Activated T-cell treated with anti-CD3 and anti-CD28 coated beads, Interleukin-2, amount 50 U/mL, for 24 hours (primary cell): ENCODE results near the gene CSF2.

Experiments
- DNase-seq: peaks from one replicate; pipeline ENCODE4 v3.0.0-alpha.2; 2020
- H3K27ac Mint-ChIP-seq: 2 replicates; pipeline ENCODE4 v1.8.0; 2020; ENCODE audit warnings: mild to moderate bottlenecking, mixed read lengths
- H3K27me3 Mint-ChIP-seq: 2 replicates; pipeline ENCODE4 v1.8.0; 2020; ENCODE audit warnings: mixed read lengths
- H3K36me3 Mint-ChIP-seq: 2 replicates; pipeline ENCODE4 v1.8.0; 2020; ENCODE audit warnings: low read depth, mixed read lengths
- H3K4me1 Mint-ChIP-seq: 2 replicates; pipeline ENCODE4 v1.8.0; 2020; ENCODE audit warnings: low read depth, mixed read lengths
- H3K4me3 Mint-ChIP-seq: 2 replicates; pipeline ENCODE4 v1.8.0; 2020; ENCODE audit warnings: mild to moderate bottlenecking, moderate library complexity, mixed read lengths
- H3K9me3 Mint-ChIP-seq: 2 replicates; pipeline ENCODE4 v1.8.0; 2020; ENCODE audit warnings: mixed read lengths

CSF2 gene

GRCh38 chr5:132050136-132050535 is 23.5 kb upstream of the CSF2 start:
- DNase-seq = no peak
- Mint-ChIP-seq H3K4me1 (peaks cover 8% of the 10 kb centered on the region), H3K4me3 (no peak overlapping the region), H3K36me3 (no peaks in the 10 kb centered on the region), H3K27ac (no peak overlapping the region), H3K27me3 (no peaks in the 10 kb centered on the region), H3K9me3 (no peaks in the 10 kb centered on the region)

- peak overlapping the region; percentile 28 for H3K27ac Mint-ChIP-seq
These were observed 22.7 kb upstream of the CSF2 start for GRCh38 chr5:132050661-132051552.

DNA sequence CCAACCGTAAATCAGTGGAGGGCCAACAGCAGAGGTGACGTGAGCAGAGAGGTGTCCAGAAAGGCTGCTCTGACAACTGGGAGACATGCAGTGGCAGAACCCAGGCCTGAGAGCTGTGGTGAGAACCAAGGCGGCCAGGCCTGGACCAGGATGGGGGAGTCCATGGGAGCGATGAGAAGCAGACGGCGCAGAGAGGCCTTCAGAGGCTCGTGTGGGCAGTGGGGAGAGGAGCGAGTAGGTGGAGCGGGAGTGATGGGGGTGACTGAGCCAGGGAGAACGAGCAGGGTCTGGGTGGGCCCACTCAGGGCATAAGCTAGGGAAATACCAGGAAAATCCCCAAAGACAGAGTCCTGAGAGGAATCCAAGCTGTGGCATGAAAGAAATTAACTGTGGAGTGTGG is 21.1 kb upstream of the CSF2 start:
- Mint-ChIP-seq H3K36me3 (no peaks in the 10 kb centered on the region), H3K4me3 (no peak overlapping the region), H3K27me3 (no peaks in the 10 kb centered on the region), H3K4me1 (peaks cover 31% of the 10 kb centered on the region), H3K27ac (no peak overlapping the region), H3K9me3 (no peaks in the 10 kb centered on the region)
- DNase-seq = no peak

More at GRCh38 chr5:132050661-132051552, 22.7 kb upstream of the CSF2 start:
- no peak for DNase-seq
- Mint-ChIP-seq H3K4me3 (no peak overlapping the region), H3K4me1 (peaks cover 16% of the 10 kb centered on the region), H3K27me3 (no peaks in the 10 kb centered on the region), H3K36me3 (no peaks in the 10 kb centered on the region), H3K9me3 (no peaks in the 10 kb centered on the region)

DNA sequence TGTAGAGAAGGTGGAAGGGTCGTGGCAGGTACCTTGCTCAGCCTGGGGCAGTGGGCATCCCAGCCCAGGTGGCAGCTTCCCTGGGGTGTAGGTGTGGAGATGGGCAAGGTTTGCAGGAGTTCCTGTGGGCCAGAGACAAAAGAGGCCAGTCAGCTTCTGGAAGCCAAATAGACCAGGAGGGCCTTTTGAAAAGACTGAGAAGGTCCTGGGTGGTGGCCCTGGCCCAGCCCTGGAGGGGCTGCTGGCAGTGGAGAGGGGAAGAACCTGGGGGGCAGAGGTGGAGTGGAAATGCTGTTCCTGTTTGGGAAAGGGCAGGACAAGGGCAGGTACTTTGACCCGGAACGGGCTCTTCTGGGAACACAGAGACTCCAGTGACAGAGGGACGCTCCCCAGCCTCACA is 20.1 kb upstream of the CSF2 start:
- Mint-ChIP-seq H3K27me3 (no peaks in the 10 kb centered on the region), H3K36me3 (no peaks in the 10 kb centered on the region), H3K9me3 (no peaks in the 10 kb centered on the region), H3K27ac (no peak overlapping the region), H3K4me3 (no peak overlapping the region), H3K4me1 (peaks cover 36% of the 10 kb centered on the region)
- no peak for DNase-seq

GRCh38 chr5:132054031-132054696 is 19.4 kb upstream of the CSF2 start:
- no peak for DNase-seq
- H3K9me3 Mint-ChIP-seq = no peaks in the 10 kb centered on the region
- no peaks in the 10 kb centered on the region for H3K27me3 Mint-ChIP-seq
- no peak overlapping the region for H3K4me3 Mint-ChIP-seq
- H3K27ac Mint-ChIP-seq = no peak overlapping the region
- no peaks in the 10 kb centered on the region for H3K36me3 Mint-ChIP-seq
- H3K4me1 Mint-ChIP-seq = peaks cover 39% of the 10 kb centered on the region

GRCh38 chr5:132054697-132055440 is 18.7 kb upstream of the CSF2 start:
- Mint-ChIP-seq H3K27ac (no peak overlapping the region), H3K4me1 (peaks cover 46% of the 10 kb centered on the region), H3K27me3 (no peaks in the 10 kb centered on the region), H3K36me3 (no peaks in the 10 kb centered on the region), H3K9me3 (no peaks in the 10 kb centered on the region), H3K4me3 (no peak overlapping the region)
- DNase-seq = peak; percentile 30

DNA sequence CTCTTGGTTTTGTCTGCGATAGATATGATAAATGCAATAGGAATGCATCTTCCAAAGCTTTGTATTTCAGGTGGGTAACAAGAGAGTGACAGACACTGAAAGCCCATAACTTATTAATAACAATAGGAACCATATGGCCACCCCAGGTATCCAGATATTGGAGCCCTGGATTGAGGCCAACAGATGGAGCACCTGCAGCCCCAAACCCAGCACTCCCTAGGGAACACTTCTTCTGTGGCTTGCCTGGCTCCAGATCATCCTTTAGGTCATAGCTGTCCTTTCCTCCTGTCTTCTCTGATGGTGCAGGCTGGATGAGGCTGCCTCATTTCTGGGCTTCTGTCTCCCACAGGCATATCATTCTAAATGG is 18.2 kb upstream of the CSF2 start:
- Mint-ChIP-seq H3K27ac (no peak overlapping the region), H3K4me3 (no peak overlapping the region), H3K27me3 (no peaks in the 10 kb centered on the region), H3K36me3 (no peaks in the 10 kb centered on the region), H3K4me1 (peaks cover 50% of the 10 kb centered on the region), H3K9me3 (no peaks in the 10 kb centered on the region)
- no peak for DNase-seq

- peak; percentile 43 for DNase-seq
- Mint-ChIP-seq H3K27me3 (no peaks in the 10 kb centered on the region), H3K9me3 (no peaks in the 10 kb centered on the region), H3K4me1 (peaks cover 56% of the 10 kb centered on the region), H3K36me3 (no peaks in the 10 kb centered on the region), H3K27ac (peak overlapping the region; percentile 41), H3K4me3 (no peak overlapping the region)
These were observed 17.6 kb upstream of the CSF2 start for GRCh38 chr5:132055808-132056609.

- Mint-ChIP-seq H3K4me3 (no peak overlapping the region), H3K27ac (peak overlapping the region; percentile 75), H3K9me3 (no peaks in the 10 kb centered on the region), H3K27me3 (no peaks in the 10 kb centered on the region), H3K4me1 (peaks cover 62% of the 10 kb centered on the region), H3K36me3 (no peaks in the 10 kb centered on the region)
- DNase-seq = peak; percentile 30
These were observed 16.7 kb upstream of the CSF2 start for GRCh38 chr5:132056610-132057497.

- Mint-ChIP-seq H3K27me3 (no peaks in the 10 kb centered on the region), H3K4me1 (peaks cover 65% of the 10 kb centered on the region), H3K27ac (peak overlapping the region; percentile 75), H3K4me3 (no peak overlapping the region), H3K9me3 (no peaks in the 10 kb centered on the region), H3K36me3 (no peaks in the 10 kb centered on the region)
- DNase-seq = peak; percentile 24
These were observed 15.9 kb upstream of the CSF2 start for GRCh38 chr5:132057498-132058255.

DNA sequence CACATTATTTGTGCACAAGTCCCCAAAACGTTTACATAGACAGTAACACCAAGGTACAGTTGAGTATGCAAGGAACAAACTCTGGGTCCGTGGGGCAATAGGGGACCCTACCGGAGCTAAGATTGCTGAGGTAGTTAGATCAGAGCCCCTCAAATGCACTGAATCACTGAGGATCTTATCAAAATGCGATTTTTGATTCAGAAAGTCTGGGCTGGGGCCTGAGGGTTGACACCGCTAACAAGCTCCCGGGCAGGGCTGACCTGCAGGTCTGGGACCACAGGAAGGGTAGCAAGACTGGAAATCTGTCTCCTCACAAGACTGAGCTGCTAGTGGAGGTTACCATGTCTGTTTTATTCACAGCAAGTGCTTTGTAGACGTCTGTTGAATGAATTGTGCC is 14.9 kb upstream of the CSF2 start:
- DNase-seq = no peak
- Mint-ChIP-seq H3K27ac (peak overlapping the region; percentile 37), H3K4me3 (no peak overlapping the region), H3K27me3 (no peaks in the 10 kb centered on the region), H3K4me1 (peaks cover 72% of the 10 kb centered on the region), H3K9me3 (no peaks in the 10 kb centered on the region), H3K36me3 (no peaks in the 10 kb centered on the region)

DNA sequence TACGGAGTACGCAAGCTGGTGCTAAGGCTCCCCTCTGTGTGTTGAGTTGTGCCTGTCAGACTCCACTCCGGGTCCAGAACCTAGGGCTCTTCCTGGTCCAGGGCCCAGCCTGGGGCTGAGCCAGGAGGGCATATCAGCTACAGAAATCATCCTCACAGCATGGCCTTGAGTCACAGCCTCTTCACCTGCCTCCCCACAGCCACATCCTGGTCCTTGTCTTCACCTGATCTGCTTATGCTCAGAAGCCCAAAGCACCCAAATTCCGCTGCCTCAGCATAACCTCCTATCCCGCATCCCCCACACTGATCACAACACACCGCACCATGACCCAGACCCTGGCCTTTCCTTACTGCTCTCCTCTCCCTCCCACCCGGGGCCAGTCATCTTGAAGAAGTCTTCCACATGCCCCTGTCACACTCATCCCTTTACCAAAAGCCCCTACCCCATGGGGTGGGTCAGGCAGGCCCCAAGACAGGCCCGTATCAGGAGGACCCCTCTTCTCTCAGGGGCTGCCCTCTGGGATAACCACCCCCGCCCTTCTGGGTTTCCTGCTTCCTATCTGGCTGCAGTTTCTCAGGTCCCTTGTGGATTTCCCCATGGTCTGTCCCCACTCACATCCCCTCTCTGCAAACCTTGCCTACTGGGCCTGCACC is 14.4 kb upstream of the CSF2 start:
- H3K9me3 Mint-ChIP-seq = no peaks in the 10 kb centered on the region
- H3K36me3 Mint-ChIP-seq = no peaks in the 10 kb centered on the region
- H3K27ac Mint-ChIP-seq = peak overlapping the region; percentile 37
- no peak overlapping the region for H3K4me3 Mint-ChIP-seq
- peaks cover 76% of the 10 kb centered on the region for H3K4me1 Mint-ChIP-seq
- no peaks in the 10 kb centered on the region for H3K27me3 Mint-ChIP-seq
- DNase-seq = peak; percentile 37
